HCT116 (cell line): ENCODE measurements around the gene RNF182. TPM values are rescaled to one million over a fixed set of nuclear protein-coding genes. Genes with fewer than 3 reads are reported as not detected.
A peak's percentile ranks its signal among the peaks of the same experiment; 100 is the strongest.

ENCODE experiments used
- ATAC-seq: fragments of 200-7000 bp; cut with Tn5 transposase; 2 replicates; pipeline ENCODE4 v1.9.1; 2020; ENCODE audit warnings: mild to moderate bottlenecking, moderate library complexity
- BruUV-seq: library from RNA; stranded (reverse); fragments of 400-500 nt; replicated peaks from 2 replicates; lab custom pipeline; 2021; lab: Mats Ljungman, UMichigan
- CTCF ChIA-PET: fragments of 300-600 bp; sonication (Branson Sonifier 250); formaldehyde crosslinking; loops from one replicate; lab custom pipeline; 2021; ENCODE audit warnings: antibody characterized with exemption; lab: Charles Lee
- POLR2A ChIA-PET: fragments of 300-600, 350-600 bp; sonication (Branson Sonifier 250); formaldehyde crosslinking; loops from one replicate; lab custom pipeline; 2021; ENCODE audit warnings: antibody characterized with exemption; lab: Charles Lee
- RAD21 ChIA-PET, 2 experiments: fragments of 300-600 bp; sonication (Branson Sonifier 250); formaldehyde crosslinking; loops; one replicate each; lab custom pipeline; 2023; ENCODE audit warnings: low total read pairs in 2 of 2; ENCODE audit not compliant: uncharacterized antibody in 2 of 2, unreplicated experiment in 2 of 2, low non-redundant PET in 1 of 2; lab: Charles Lee
- DNase-seq: peaks from one replicate; pipeline ENCODE4 v3.0.0-alpha.2; 2010; ENCODE audit warnings: low read depth, low spot score
- H2AFZ ChIP-seq: fragments of 200-600 bp; shearing (Covaris generic), sonication (generic); 2 replicates; pipeline ENCODE4 v1.6.1; 2017; ENCODE audit warnings: low read depth, mixed run types, mixed read lengths, antibody characterized with exemption, low read length; ENCODE audit not compliant: poor library complexity, severe bottlenecking
- H3K27ac ChIP-seq: 2 replicates; pipeline ENCODE4 v1.5.1; 2012; ENCODE audit warnings: low read depth, low read length
- H3K27me3 ChIP-seq: fragments of 200-600 bp; sonication (generic); 2 replicates; pipeline ENCODE4 v1.6.1; 2016; ENCODE audit warnings: mixed run types, low read length, mixed read lengths; ENCODE audit not compliant: insufficient read depth
- H3K36me3 ChIP-seq, 2 experiments: fragments of 200-500 bp in 1 of 2; fragments of 200-600 bp in 1 of 2; sonication (Bioruptor generic) in 1 of 2; sonication (generic) in 1 of 2; 2 replicates each; pipeline versions ENCODE4 v1.5.1 to v1.6.1; 2014 to 2016; ENCODE audit warnings: low read length in 2 of 2, inconsistent platforms in 1 of 2, mixed read lengths in 1 of 2, mixed run types in 1 of 2; ENCODE audit not compliant: insufficient read depth in 2 of 2, control insufficient read depth in 1 of 2
- H3K4me1 ChIP-seq, 2 experiments: fragments of 200-600 bp in 1 of 2; sonication (generic) in 1 of 2; 2 replicates each; pipeline versions ENCODE4 v1.5.1 to v1.6.1; 2012 to 2017; ENCODE audit warnings: low read length in 2 of 2, inconsistent platforms in 1 of 2, mild to moderate bottlenecking in 1 of 2, mixed read lengths in 1 of 2, mixed run types in 1 of 2, moderate library complexity in 1 of 2; ENCODE audit not compliant: insufficient read depth in 2 of 2, control insufficient read depth in 1 of 2
- H3K4me2 ChIP-seq: fragments of 200-600 bp; sonication (generic); 2 replicates; pipeline ENCODE4 v1.6.1; 2017; ENCODE audit warnings: mixed run types, low read length, mixed read lengths
- H3K4me3 ChIP-seq, 2 experiments: fragments of 200-600 bp in 1 of 2; sonication (generic) in 1 of 2; replicated peaks in 1 of 2; 2 replicates each; pipeline ENCODE4 v1.5.1; 2011 to 2016; ENCODE audit warnings: low read length in 2 of 2, control low read depth in 1 of 2, low read depth in 1 of 2, mild to moderate bottlenecking in 1 of 2, mixed read lengths in 1 of 2, mixed run types in 1 of 2
- H3K79me2 ChIP-seq: fragments of 200-600 bp; sonication (generic); 2 replicates; pipeline ENCODE4 v1.6.1; 2017; ENCODE audit warnings: mild to moderate bottlenecking, mixed run types, low read length, moderate library complexity, mixed read lengths; ENCODE audit not compliant: insufficient read depth
- H3K9ac ChIP-seq: fragments of 200-600 bp; sonication (generic); 2 replicates; pipeline ENCODE4 v1.6.1; 2016; ENCODE audit warnings: low read length, mixed read lengths
- H3K9me2 ChIP-seq: fragments of 200-600 bp; sonication (generic), shearing (Covaris generic); 2 replicates; pipeline ENCODE4 v1.6.1; 2017; ENCODE audit warnings: mixed run types, mild to moderate bottlenecking, moderate library complexity; ENCODE audit not compliant: insufficient read depth
- H3K9me3 ChIP-seq, 2 experiments: fragments of 200-500 bp in 1 of 2; fragments of 200-600 bp in 1 of 2; sonication (Bioruptor generic) in 1 of 2; sonication (generic) in 1 of 2; 2 replicates each; pipeline ENCODE4 v1.6.1; 2014 to 2017; ENCODE audit warnings: low read length in 2 of 2, mixed read lengths in 2 of 2, inconsistent platforms in 1 of 2, low read depth in 1 of 2, mild to moderate bottlenecking in 1 of 2, mixed run types in 1 of 2, moderate library complexity in 1 of 2; ENCODE audit not compliant: control insufficient read depth in 1 of 2, insufficient read depth in 1 of 2
- H4K20me1 ChIP-seq: fragments of 200-600 bp; sonication (generic), shearing (Covaris generic); 2 replicates; pipeline ENCODE4 v1.6.1; 2017; ENCODE audit warnings: mixed run types, mild to moderate bottlenecking, moderate library complexity; ENCODE audit not compliant: insufficient read depth
- CEBPB ChIP-seq: IDR thresholded peaks from 2 replicates; pipeline ENCODE4 v1.6.1; 2012; ENCODE audit warnings: low read depth
- ELF1 ChIP-seq: IDR thresholded peaks from 2 replicates; pipeline ENCODE4 v1.6.1; 2012; ENCODE audit warnings: low read depth, borderline replicate concordance
- EZH2phosphoT487 ChIP-seq: fragments of 200-600 bp; IDR thresholded peaks from 2 replicates; pipeline ENCODE4 v1.6.1; 2018; ENCODE audit warnings: antibody characterized with exemption, borderline replicate concordance
- JUND ChIP-seq: IDR thresholded peaks from 2 replicates; pipeline ENCODE4 v1.6.1; 2012
- RAD21 ChIP-seq: IDR thresholded peaks from 2 replicates; pipeline ENCODE4 v1.6.1; 2012; ENCODE audit warnings: low read depth, mild to moderate bottlenecking
- SIN3A ChIP-seq: IDR thresholded peaks from 2 replicates; pipeline ENCODE4 v1.6.1; 2012; ENCODE audit warnings: low read depth
- SRF ChIP-seq: IDR thresholded peaks from 2 replicates; pipeline ENCODE4 v1.6.1; 2012; ENCODE audit warnings: low read depth
- YY1 ChIP-seq: IDR thresholded peaks from 2 replicates; pipeline ENCODE4 v1.6.1; 2011; ENCODE audit warnings: low read length, low read depth, moderate library complexity, mild to moderate bottlenecking; ENCODE audit not compliant: insufficient replicate concordance; ENCODE audit errors: extremely low read depth
- intact Hi-C: fragments of 100-400 bp; cut with micrococcal nuclease; formaldehyde crosslinking; loops from 2 replicates; pipeline ENCODE4 v1.10.0; 2022
- total RNA-seq: library from RNA; stranded (reverse); gene quantifications from one replicate; pipeline ENCODE4 v1.2.1, GENCODE V29; 2021; ENCODE audit not compliant: unreplicated experiment
- TF ChIP-seq, protein P1 (sequence below), 3 experiments: fragments of 200-600 bp in 1 of 3; sonication (generic) in 1 of 3; IDR thresholded peaks in 2 of 3; conservative IDR thresholded peaks in 1 of 3; 2 replicates each; pipeline ENCODE4 v1.5.1; 2012 to 2017; ENCODE audit warnings: low read depth in 2 of 3, low read length in 2 of 3, antibody characterized with exemption in 1 of 3, borderline replicate concordance in 1 of 3, control low read depth in 1 of 3, mild to moderate bottlenecking in 1 of 3, mixed read lengths in 1 of 3, mixed run types in 1 of 3, moderate library complexity in 1 of 3; ENCODE audit not compliant: insufficient read depth in 1 of 3

RNF182 gene
- total RNA-seq, 1 experiment from 2014 or later = 6.5 TPM

GRCh38 chr6:13993416-13993815 lies 68.7 kb downstream of the RNF182 start:
- Histone ChIP-seq H3K36me3 (no peaks in the 10 kb centered on the region), H3K79me2 (no peaks in the 10 kb centered on the region), H2AFZ (peak overlapping the region; percentile 77), H3K9me3 (no peaks in the 10 kb centered on the region), H3K4me2 (no peak overlapping the region; the same call in 1 of the 2 replicates), H3K27me3 (no peaks in the 10 kb centered on the region), H3K9me2 (no peaks in the 10 kb centered on the region; the same call in 1 of the 2 replicates), H3K4me3 (no peak overlapping the region), H4K20me1 (no peaks in the 10 kb centered on the region), H3K27ac (no peak overlapping the region), H3K4me1 (peaks cover 0 to 19% of the 10 kb centered on the region in 2 experiments; a peak in 3 of 4 replicates), H3K9ac (no peak overlapping the region)
- BruUV-seq = no TSS peak
- DNase-seq (no peak), ATAC-seq (no peak)
- ChIA-PET POLR2A (no interaction called here), RAD21 (no interaction called here), CTCF (no interaction called here)
- intact Hi-C loops = no loop called here
- TF ChIP-seq CEBPB (no peak), RAD21 (no peak), ELF1 (no peak), JUND (no peak), YY1 (no peak), SIN3A (no peak)
- TF ChIP-seq, protein P1, sequence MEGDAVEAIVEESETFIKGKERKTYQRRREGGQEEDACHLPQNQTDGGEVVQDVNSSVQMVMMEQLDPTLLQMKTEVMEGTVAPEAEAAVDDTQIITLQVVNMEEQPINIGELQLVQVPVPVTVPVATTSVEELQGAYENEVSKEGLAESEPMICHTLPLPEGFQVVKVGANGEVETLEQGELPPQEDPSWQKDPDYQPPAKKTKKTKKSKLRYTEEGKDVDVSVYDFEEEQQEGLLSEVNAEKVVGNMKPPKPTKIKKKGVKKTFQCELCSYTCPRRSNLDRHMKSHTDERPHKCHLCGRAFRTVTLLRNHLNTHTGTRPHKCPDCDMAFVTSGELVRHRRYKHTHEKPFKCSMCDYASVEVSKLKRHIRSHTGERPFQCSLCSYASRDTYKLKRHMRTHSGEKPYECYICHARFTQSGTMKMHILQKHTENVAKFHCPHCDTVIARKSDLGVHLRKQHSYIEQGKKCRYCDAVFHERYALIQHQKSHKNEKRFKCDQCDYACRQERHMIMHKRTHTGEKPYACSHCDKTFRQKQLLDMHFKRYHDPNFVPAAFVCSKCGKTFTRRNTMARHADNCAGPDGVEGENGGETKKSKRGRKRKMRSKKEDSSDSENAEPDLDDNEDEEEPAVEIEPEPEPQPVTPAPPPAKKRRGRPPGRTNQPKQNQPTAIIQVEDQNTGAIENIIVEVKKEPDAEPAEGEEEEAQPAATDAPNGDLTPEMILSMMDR (IDR thresholded peaks at IDR 0.05 in 2 of 3, conservative IDR thresholded peaks at IDR 0.05 in 1 of 3; ENCODE audit: borderline replicate concordance in 1 of 3, insufficient read depth in 1 of 3, low read depth in 2 of 3, low read length in 2 of 3) = no peak

GRCh38 chr6:13998356-13998755 lies 73.6 kb downstream of the RNF182 start:
- Histone ChIP-seq H3K9ac (no peak overlapping the region), H3K9me2 (no peaks in the 10 kb centered on the region), H2AFZ (no peak overlapping the region), H3K9me3 (no peaks in the 10 kb centered on the region), H3K4me3 (no peak overlapping the region), H3K27me3 (no peaks in the 10 kb centered on the region), H3K4me1 (peaks cover 16 to 38% of the 10 kb centered on the region in 2 experiments), H3K4me2 (no peak overlapping the region), H3K79me2 (no peaks in the 10 kb centered on the region), H3K27ac (no peak overlapping the region), H3K36me3 (no peaks in the 10 kb centered on the region), H4K20me1 (no peaks in the 10 kb centered on the region)
- ChIA-PET POLR2A (no interaction called here), CTCF (no interaction called here), RAD21 (no interaction called here)
- intact Hi-C loops = no loop called here
- no TSS peak for BruUV-seq
- no peak for ATAC-seq
- no peak for DNase-seq
- TF ChIP-seq SRF = no peak
- TF ChIP-seq SIN3A = no peak
- TF ChIP-seq EZH2phosphoT487 = no peak
